ENCODE measurements around the gene ZNF236. TPM values are rescaled to one million over a fixed set of nuclear protein-coding genes. Genes with fewer than 3 reads are reported as not detected.
"Not testable (repeated sequence)": the region's sequence is repeated elsewhere in the genome, so short reads cannot be mapped to it uniquely, and the experiment has no call there.

Gene ZNF236
- total RNA-seq, 4 donors from 2014 or later = 21.0 to 36.3 (median 31.8) TPM

DNA sequence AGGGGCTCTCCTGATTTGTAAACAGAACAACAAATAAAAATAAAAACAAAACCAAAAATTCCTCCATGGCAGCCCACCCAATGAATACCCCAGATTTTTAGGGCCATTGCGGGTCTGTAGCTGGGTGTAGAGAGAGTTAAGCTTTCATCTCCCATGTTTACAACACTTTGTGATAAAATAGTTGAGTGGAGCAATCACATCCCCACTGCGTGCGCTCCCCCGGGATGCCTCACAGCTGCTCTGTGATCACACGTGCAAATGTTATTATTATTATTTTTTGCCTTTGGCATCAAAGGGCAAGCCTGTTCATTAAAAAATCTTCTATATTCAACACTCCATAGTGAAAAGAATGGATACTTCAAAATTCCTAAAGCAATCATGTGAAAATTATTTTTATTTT lies 192.2 kb downstream of the ZNF236 start:
- peak overlapping the region; percentile 9 to 51 (median 40) for H3K4me3 ChIP-seq
- no peaks in the 10 kb centered on the region for H3K27me3 ChIP-seq
- 43 to 46% methylated on average over 5 of the region's 5 CpGs for WGBS, 2 donors
- no peaks in the 10 kb centered on the region for H3K9me3 ChIP-seq
- H3K27ac ChIP-seq = peak overlapping the region; percentile 64 to 94 (median 84)
- H3K4me1 ChIP-seq = peaks cover 0 to 45% (median 10%) of the 10 kb centered on the region in 4 donors
- TF ChIP-seq, protein P1, sequence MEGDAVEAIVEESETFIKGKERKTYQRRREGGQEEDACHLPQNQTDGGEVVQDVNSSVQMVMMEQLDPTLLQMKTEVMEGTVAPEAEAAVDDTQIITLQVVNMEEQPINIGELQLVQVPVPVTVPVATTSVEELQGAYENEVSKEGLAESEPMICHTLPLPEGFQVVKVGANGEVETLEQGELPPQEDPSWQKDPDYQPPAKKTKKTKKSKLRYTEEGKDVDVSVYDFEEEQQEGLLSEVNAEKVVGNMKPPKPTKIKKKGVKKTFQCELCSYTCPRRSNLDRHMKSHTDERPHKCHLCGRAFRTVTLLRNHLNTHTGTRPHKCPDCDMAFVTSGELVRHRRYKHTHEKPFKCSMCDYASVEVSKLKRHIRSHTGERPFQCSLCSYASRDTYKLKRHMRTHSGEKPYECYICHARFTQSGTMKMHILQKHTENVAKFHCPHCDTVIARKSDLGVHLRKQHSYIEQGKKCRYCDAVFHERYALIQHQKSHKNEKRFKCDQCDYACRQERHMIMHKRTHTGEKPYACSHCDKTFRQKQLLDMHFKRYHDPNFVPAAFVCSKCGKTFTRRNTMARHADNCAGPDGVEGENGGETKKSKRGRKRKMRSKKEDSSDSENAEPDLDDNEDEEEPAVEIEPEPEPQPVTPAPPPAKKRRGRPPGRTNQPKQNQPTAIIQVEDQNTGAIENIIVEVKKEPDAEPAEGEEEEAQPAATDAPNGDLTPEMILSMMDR (IDR thresholded peaks at IDR 0.05) = no peak
- TF ChIP-seq POLR2A (IDR thresholded peaks at IDR 0.05) = no peak
- TF ChIP-seq EP300 (IDR thresholded peaks at IDR 0.05) = no peak
- peaks cover 0 to 11% (median 0%) of the 10 kb centered on the region in 3 donors for H3K36me3 ChIP-seq
- DNase-seq (ENCODE audit: low spot score in 2 of 2) = no peak

DNA sequence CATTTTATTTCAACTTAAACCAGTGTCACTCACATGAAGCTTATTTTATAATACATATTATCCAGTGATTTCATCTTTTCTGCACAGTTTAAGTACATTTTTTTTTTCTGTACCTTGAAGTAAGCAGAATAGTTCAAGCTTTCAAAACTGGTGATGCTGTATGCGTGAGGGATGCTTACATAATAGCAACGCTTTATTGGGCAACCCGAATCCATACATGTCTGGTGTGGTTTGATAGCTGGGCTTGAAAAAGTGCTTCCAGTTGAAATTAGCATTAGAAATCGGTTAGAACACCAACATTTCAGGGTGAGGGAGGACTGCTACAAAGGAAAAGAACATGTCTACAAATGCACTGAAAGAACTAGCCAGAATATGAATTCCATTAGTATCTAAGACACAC lies 192.8 kb downstream of the ZNF236 start:
- 42 to 43% methylated on average over 4 of the region's 4 CpGs for WGBS, 2 donors
- Histone ChIP-seq H3K36me3 (peaks cover 0 to 8% (median 0%) of the 10 kb centered on the region in 3 donors), H3K27ac (peak overlapping the region; percentile 64 to 94 (median 81)), H3K27me3 (no peaks in the 10 kb centered on the region), H3K4me1 (peaks cover 0 to 43% (median 6%) of the 10 kb centered on the region in 4 donors), H3K4me3 (peak overlapping the region; percentile 1 to 51 (median 40)), H3K9me3 (no peaks in the 10 kb centered on the region)
- DNase-seq (ENCODE audit: low spot score in 2 of 2) = no peak
- TF ChIP-seq, protein P1 (IDR thresholded peaks at IDR 0.05) = no peak
- no peak for TF ChIP-seq EP300 (IDR thresholded peaks at IDR 0.05)
- TF ChIP-seq POLR2A (IDR thresholded peaks at IDR 0.05) = no peak

DNA sequence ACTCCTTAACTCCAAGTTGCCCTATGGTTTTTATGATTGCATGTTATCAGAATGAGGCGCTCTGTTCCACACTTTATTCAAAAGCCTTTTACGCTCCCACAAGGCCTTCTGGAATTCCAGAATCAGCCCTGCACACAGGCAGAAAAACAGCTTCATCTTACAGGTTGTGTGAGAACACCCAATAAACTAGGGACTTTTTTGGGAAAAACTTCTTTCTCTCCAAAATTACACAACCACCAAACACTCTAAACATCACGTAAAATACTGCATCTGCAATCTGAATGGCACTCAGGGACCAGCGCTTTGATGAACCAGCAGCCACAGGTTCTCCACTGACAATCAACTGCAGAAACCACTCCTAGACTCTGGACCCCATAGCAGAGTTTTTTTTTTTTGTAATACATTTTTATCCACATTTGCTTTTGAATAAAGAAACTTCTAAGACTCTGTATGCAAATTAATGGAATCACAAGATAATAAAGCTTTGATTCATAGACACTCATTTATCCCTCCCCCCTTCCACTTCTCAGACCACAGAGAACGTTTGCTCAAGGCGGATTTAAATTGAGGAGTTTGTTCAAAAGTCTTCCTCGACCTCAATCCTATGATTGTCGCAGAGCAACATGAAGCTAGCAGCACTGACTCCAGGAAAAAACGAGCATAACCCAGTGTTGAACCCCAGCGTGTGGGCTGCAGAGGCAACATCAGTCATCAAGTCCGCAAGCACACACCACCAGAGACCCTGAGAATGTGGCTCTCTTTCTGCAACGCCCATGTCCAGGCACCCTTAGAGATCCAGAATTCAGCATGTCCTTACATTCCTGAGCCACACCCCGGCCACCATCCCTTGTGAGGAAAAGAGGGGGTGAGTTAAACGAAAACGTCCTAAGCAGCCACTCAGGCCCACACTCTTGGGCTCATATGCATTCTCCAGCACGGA lies 193.7 kb downstream of the ZNF236 start:
- 46% methylated on average over 16 of the region's 16 CpGs for WGBS, 2 donors
- peaks cover 0 to 8% (median 0%) of the 10 kb centered on the region in 3 donors for H3K36me3 ChIP-seq
- peak overlapping the region; percentile 64 to 94 (median 81) for H3K27ac ChIP-seq
- no peaks in the 10 kb centered on the region for H3K27me3 ChIP-seq
- no peaks in the 10 kb centered on the region for H3K9me3 ChIP-seq
- no peak for DNase-seq (ENCODE audit: low spot score in 2 of 2)
- peak overlapping the region; percentile 1 to 51 (median 40) for H3K4me3 ChIP-seq
- peaks cover 0 to 42% (median 6%) of the 10 kb centered on the region in 4 donors for H3K4me1 ChIP-seq
- TF ChIP-seq, protein P1 (IDR thresholded peaks at IDR 0.05) = no peak
- TF ChIP-seq EP300 (IDR thresholded peaks at IDR 0.05) (no peak), POLR2A (IDR thresholded peaks at IDR 0.05) (no peak)

DNA sequence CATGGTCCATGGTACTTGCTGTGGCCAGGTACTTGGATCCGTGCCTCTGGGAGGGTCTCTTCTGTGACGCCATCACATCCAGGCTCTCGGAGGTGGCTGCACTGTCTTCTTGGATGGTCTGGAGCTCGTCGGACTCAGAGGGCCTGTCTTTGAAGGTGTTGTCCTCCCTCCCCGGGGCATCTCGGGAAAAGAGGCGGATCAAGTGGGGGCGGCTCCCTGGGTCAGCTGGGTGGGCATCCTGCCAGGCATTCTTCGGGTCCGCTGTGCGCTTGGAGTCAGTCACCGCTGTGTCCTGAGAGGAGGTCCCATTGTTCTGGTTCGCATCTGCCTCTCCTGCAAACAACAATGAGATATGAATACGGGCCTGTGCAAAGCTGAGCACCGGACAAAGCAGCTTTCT lies 194.6 kb downstream of the ZNF236 start:
- Histone ChIP-seq H3K27ac (peak overlapping the region; percentile 64 to 94 (median 81)), H3K9me3 (no peaks in the 10 kb centered on the region), H3K4me1 (peaks cover 0 to 36% (median 6%) of the 10 kb centered on the region in 4 donors), H3K4me3 (peak overlapping the region; percentile 19 to 51 (median 40)), H3K36me3 (peaks cover 0 to 8% (median 0%) of the 10 kb centered on the region in 3 donors), H3K27me3 (no peaks in the 10 kb centered on the region)
- peak in 1 of 2 donors; percentile 88 for TF ChIP-seq EP300 (IDR thresholded peaks at IDR 0.05)
- peak in 1 of 2 donors; percentile 70 for TF ChIP-seq POLR2A (IDR thresholded peaks at IDR 0.05)
- TF ChIP-seq, protein P1 (IDR thresholded peaks at IDR 0.05) = no peak
- peak in 1 of 2 donors; percentile 38 for DNase-seq (ENCODE audit: low spot score in 2 of 2)
- 39 to 50% methylated on average over 14 to 16 of the region's 16 CpGs for WGBS, 2 donors

DNA sequence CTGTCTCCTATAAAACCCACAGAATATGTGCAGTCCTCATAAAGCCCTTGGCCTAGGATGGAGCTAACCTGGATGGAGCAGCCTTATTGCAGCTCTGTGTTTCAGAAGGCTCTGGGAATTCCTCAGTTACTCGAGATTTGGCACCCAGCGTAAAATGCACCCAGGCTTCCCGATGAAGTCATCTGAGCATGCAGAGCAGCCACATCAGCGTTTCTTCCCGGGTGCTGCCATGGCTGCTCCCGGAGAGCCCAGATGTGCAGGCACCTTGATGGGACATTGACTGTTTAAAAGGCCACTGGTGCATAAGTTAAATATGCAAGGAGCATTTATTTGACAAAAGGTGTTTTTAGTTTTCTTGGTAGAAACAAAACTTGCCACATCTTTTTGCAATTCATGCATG lies 195.0 kb downstream of the ZNF236 start:
- peak overlapping the region; percentile 64 to 94 (median 81) for H3K27ac ChIP-seq
- TF ChIP-seq POLR2A (IDR thresholded peaks at IDR 0.05) = no peak
- no peak for TF ChIP-seq EP300 (IDR thresholded peaks at IDR 0.05)
- TF ChIP-seq, protein P1 (IDR thresholded peaks at IDR 0.05) = no peak
- WGBS, 2 donors = 24 to 59% methylated on average over 6 of the region's 6 CpGs
- H3K4me3 ChIP-seq = peak overlapping the region; percentile 19 to 51 (median 40)
- peaks cover 0 to 8% (median 0%) of the 10 kb centered on the region in 3 donors for H3K36me3 ChIP-seq
- H3K27me3 ChIP-seq = no peaks in the 10 kb centered on the region
- no peaks in the 10 kb centered on the region for H3K9me3 ChIP-seq
- H3K4me1 ChIP-seq = peaks cover 0 to 37% (median 6%) of the 10 kb centered on the region in 4 donors
- DNase-seq (ENCODE audit: low spot score in 2 of 2) = no peak

DNA sequence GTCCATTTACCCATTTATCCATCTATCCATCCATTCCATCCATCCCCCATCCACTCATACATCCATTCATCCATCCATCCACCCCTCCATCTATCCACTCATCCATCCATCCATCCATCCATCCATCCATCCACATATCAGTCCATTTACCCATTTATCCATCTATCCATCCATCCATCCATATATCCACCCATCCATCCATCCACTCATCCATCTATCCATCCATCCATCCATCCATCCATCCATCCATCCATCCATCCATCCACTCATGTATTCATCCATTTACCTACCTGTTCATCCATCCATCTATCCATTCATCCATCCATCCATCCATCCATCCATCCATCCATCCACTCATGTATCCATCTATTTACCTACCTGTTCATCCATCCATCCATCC lies 196.3 kb downstream of the ZNF236 start:
- H3K36me3 ChIP-seq; DNase-seq (ENCODE audit: low spot score in 2 of 2); H3K4me3 ChIP-seq; H3K9me3 ChIP-seq; H3K27me3 ChIP-seq: not testable (repeated sequence)
- H3K4me1 ChIP-seq = peaks cover 0 to 43% (median 3%) of the 10 kb centered on the region in 4 donors
- H3K27ac ChIP-seq = peak overlapping the region in 1 of 4 donors; percentile 94

All from tibial nerve (tissue), 4 donors.